Stimulated activated CD4-positive, alpha-beta T cell treated with anti-CD3 and anti-CD28 coated beads, Interleukin-1b, Interleukin-23, amount 100 ng/mL, for 24 hours (primary cell): ENCODE measurements around the gene DNAH8.

ENCODE experiments used
- DNase-seq, 4 experiments: peaks; one replicate each; pipeline ENCODE4 v3.0.0-alpha.2; 2020; ENCODE audit warnings: low read depth in 4 of 4, low spot score in 1 of 4

Gene DNAH8

DNA sequence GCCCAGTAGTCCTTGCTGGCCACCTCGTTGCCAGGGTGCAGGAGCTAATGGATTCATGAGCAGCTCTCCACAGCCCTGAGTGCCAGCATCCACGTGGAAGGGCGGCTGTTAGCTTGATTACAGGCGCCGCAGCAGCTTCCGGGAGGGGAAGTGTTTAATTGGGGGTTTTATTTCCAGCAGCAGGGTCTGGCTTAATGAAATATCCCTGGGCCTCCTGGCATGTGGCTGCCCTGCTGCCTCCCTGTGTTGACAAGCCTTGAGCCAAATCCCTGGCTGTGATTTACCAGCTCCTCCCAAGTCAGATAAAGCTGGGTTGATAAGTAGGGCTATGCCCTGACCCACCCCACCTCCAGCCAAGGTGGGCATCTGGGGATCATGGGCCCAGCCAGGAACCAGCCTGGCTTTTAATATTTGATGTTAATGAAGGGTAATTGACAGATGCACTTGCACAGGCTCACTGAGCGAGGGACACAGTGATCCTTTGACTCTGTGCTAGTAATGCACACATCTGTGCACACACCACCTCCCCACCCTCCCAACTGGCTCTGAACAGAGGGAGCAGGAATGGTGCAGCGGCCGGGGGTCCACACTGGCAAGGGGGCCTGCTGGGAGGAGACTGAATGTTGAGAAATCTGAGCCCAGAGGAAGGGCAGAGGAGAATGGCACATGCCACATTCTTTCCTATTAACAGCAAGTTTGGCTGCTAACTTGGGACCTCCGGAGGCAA, 347.1 kb downstream of the DNAH8 start:
- DNase-seq, result no peak

DNA sequence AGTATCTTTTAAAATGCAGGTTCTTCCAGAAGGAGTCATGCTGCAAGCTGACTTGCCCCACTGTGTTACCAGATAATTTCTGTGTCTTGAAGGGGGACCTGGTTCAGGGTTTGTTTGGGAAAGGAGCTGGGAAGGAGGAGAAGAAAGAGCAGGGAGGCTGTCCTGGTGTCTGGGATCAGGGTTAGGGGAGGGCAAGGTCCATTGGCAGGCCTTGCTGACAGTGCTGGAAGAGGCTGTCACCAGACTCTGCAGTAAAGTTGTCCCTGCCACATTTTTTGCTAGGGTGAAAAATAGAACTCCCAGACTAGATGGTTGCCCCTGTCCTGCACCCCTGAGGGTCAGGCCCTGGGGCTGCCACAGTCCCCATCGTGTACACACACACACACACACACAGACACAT, 348.4 kb downstream of the DNAH8 start:
- DNase-seq, result no peak

DNA sequence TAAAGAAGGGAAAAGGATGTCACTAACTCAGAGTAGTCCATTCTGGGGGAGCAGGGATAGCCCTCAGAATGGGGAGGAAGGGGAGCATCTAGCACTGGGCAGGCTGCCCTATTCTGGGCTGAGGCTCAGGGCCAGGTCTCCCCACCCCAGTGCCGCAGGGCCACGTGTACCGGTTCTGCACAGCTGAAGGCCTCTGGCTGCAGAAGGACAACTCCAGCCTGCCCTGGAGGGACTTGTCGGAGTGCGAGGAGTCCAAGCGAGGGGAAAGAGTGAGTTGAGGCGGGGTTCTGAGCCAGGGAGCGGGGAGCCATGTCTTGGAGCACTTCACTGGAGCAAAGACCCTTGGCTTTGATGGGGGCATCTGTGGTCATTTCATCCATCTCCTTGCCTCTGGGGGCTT, 350.4 kb downstream of the DNAH8 start:
- DNase-seq, result no peak

DNA sequence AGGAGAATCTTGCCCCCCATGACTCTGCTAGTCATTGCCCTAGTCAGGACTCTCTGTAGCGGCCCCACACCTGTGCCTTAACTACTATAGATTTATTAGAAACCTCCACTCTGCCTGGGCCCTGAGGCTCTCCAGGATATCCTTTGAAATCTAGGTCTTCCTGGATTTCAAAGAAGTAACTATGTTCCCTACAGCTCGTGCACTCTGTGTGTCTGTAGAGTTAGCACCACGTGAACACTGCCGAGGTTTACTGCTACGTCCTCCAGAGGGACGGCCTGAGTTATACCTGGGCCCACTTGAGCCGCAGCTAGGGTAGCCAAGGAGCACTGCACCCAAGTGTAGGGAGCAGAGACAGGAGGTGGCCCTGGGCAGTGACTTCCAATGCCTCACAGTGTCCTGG, 353.3 kb downstream of the DNAH8 start:
- no peak for DNase-seq

DNA sequence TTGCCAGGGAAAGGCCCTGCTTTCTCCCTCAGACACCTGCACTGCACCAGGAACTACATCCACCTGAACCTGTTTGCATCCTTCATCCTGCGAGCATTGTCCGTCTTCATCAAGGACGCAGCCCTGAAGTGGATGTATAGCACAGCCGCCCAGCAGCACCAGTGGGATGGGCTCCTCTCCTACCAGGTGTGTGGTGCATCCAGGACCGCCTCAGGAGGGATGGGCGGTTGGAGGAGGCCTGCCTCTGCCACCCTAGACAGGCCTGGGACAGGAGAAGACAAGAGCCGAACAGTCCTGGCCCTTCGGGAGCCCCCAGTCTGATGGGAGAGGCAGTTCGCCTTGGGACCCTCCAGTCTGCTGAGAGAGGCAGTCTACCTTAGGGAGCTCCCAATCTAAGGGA, 357.7 kb downstream of the DNAH8 start:
- DNase-seq, result no peak

DNA sequence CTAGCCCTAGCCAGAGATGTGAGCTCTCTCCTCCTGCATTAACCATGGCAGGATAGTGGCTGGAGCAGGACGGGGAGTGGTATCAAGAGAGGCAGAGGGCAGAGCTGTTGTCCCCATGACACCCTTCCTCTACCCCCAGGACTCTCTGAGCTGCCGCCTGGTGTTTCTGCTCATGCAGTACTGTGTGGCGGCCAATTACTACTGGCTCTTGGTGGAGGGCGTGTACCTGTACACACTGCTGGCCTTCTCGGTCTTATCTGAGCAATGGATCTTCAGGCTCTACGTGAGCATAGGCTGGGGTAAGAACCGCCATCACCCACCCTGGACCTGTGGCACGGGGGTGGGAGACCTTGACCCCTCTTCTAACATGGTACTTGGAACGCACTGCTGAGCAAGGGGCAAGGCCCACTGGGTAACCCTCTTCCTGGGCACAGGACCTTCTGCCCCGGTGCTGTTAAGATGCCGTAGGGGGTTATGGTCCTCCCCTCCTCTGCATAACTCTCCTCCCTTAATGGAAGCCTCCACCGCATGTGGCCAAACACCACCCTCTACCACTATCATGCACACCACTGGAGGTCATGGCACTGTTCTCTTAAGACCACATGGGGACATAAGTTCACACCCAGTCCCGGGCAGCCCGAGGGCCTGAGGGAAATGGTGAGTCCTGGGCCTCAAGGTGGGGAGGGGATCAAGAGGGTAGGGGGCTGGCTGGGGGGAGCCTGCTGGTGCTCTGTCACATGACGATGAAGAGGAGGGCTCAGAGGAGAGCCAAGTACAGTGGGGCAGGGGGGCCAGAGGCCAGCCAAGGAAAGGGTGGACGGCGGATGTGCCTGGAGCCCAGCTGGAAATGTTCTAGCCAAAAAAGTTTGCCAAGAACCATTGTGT, 358.6 kb downstream of the DNAH8 start:
- DNase-seq, result no peak

DNA sequence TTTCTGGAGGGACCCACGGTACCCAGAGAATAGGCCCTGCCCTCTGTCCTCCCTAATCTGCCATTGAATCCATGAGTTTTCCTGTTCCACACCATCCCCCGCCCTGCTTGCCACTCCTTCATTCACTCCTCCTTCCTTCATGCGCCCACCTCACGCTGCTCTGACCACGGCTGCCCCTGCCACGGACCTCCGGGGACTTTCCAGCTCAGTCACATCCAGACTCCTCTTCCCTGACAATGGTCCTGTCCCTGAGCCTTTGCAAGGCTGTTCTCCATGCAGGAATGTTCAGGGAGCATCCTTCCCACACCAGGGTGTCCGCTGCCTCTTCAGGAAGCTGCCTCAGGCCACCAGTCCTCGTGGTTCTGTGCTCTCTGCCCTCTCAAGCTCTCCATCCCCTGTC, 359.4 kb downstream of the DNAH8 start:
- DNase-seq, result no peak

DNA sequence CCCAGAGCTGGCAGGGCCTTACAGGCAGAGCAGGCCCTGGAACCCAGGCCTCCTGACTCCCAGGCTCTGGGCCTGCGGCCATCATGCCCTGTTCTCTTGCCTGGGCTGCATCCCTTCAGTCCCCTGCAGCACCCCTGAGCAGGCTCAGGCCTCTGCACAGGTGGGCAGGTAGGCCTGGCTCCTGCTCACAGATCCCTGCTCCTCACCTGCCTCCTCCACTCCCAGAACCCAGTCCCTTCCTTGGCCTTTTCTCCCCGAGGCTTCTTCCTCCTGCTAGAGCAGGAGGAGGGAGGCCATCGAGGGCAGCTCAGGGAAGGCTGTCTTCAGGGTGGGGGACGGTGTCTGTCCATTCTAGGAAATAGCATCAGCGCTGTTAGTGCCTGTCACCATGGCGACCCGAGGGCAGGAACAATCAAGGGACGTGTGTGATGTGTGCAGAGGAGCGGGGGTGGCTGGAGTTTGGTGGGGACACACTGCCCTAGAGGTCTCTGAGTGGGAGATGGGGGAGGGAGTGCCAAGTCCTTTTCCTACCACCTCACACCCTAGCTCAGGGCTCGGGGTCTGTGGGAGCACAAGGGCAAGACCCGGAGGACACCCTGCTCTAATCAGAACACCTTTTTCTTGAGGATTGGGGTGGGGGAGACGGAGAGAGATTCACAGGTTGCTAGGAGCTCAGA, 360.0 kb downstream of the DNAH8 start:
- no peak for DNase-seq

DNA sequence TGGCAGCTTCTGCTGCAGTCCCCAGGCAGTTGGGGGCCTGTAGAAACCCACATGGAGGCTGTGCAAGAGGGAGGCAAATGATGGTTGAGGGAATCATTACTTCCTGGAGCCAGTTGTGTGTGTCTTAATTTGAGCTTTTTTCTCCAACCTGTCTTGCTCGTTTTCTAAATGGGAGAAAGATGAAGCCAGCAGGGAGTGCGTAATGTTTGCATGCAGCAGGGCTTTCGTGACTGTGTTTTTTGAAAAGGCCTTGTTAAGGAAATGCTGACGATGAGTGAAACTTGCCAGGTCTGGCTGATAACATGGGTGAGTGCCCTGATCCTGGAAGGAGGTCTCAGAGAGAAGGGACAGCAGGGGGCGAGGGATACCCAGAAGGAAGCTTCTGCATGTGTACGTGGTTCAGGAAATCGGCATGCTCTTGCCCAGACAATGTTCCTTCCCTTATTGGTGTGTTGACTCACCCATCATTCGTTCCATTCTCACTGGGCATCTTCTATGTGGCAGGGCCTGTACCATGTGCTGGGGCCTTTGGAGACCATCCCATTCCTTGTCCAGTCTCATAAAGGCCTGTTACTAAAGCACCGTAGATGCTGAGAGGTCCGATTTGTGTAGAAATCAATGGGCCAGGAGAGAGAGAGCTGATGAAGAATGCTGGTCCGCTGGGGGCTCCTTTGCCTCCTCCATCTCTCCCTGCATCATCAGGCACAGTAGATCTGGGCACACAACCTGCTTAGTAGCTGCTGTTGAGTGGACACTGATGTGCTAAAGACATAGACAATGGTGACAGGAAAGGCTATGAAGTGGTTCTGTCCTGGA, 360.9 kb downstream of the DNAH8 start:
- DNase-seq, result no peak

DNA sequence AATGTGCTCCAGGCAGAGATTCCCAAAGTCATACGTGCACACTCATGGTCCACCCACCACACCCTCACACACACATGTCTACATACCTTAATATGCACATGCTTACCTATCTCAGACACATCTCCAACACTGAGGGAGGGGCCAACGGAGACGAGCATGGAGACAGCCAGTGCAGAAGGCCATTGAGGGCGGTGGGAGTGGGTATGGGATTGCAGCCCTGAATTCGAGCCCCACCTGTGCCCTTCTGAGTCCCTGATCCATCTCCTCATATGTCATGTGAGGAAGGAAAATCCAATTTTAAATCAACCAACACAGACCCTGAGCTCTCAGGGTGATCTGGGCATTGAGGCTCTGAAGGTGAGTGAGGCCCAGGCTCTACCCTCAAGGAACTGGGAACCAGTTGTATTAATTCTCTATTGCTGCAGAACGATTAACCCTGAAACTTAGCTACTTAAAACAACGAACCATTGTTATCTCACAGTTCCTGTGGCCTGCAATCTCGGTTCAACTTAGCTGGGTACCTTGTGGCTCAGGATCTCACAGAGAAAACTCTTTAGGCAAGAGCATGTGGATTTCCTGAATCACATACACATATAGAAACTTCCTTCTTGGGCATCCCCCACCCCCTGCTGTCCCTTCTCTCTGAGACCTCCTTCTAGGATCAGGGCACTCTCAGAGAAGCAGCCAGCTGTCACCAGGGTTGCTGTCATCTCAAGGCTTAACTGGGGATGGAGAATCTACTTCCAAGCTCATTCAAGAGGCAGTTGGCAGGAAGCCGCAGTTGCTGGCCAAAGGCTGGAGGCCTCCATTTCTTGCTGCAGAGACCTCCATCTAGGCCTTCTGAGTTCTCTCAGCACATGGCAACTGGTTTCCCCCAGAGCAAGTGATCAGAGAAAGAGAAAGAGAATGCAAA, 361.8 kb downstream of the DNAH8 start:
- DNase-seq, result no peak

DNA sequence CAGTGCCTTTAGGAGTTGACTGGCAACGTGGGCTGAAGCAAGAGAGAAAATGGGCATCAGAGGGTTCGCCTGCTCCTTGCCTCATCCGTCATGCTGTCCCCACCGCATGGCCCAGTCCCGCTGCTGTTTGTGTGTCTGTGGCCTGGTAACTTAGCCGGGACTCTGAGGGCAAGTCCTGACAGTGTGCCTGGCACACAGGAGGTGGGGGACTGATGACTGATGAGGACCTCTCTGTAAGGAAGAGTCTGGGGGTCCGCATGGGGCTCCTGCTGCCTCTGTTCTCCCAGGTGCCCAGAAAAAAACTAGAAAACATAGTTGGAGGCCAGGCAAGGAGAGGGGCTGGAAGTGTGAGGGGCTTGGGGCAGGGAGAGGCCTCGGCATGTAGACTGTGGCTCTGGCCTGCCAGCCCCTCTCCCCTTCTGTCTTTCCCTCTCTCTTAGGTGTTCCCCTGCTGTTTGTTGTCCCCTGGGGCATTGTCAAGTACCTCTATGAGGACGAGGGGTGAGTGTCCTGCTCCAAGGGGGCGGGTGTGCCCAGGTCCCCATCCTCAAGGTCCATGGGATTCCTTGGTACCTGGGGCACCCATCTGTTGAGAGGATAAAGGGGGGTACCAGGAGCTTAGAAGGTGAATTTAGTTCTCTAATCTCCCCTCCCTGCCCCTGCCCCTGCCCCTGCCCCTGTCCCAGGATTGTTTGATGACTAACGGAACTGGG, 362.9 kb downstream of the DNAH8 start:
- no peak for DNase-seq

DNA sequence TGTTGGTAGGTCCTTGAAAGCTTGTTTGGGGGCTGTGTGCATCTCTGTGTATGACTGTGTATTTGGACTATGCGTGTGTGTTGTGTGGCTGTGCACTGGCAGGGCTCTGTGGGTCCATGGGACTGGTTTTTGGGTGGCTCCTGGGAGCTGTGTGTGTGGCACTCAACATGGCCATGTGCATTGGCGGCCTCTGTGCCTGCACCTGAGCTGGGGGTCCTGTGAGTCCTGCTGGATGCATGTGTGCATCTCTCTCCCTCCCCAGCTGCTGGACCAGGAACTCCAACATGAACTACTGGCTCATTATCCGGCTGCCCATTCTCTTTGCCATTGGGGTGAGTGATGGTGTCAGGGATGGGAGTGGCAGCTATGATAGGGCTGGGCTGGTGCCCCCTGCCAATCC, 363.6 kb downstream of the DNAH8 start:
- no peak for DNase-seq

DNA sequence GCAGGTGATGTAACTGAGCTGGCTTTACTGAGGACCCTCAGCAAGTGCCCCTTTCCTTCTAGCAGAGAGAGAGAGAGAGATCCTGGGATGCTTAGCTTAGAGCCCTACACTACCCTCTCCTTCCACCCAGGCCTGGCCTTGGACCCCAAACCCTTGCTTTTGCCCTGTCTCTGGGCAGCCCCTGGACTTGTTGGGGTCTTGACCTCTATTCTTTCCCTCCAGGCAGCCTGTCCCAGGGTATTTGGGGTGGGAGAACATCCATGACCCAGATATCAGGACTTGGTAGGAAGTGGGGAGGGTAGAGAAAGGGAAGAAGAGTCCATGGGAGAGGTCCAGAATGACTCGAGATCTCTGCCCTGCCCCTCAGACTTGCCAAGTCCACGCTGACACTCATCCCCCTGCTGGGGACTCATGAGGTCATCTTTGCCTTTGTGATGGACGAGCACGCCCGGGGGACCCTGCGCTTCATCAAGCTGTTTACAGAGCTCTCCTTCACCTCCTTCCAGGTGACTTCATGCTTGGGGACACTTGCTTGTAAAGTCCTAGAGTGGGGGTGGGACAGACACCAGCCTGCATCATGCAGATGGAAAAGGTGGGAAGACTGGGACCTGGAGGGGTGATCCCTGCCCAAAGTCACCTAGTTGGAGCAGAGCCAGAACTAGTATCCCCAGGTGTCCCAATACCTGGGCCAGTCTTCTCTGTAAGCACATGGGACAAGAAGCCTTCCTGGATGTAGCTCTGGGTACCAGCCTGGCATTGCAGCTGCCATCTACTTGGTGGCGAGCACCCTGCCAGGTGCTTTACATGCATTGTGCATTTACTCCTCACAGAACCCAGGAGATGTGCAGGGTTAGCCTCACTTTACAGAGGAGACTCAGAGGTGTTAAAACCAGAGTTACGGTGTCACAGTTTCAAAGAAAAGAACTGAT, 364.4 kb downstream of the DNAH8 start:
- no peak for DNase-seq
